NCI-H510A (cell line): Measurements from ENCODE around the gene COL9A3.

Experiments used
- DNase-seq: peaks from one replicate; lab custom pipeline; 2025; lab: John Stamatoyannopoulos, UW

Gene COL9A3

DNA sequence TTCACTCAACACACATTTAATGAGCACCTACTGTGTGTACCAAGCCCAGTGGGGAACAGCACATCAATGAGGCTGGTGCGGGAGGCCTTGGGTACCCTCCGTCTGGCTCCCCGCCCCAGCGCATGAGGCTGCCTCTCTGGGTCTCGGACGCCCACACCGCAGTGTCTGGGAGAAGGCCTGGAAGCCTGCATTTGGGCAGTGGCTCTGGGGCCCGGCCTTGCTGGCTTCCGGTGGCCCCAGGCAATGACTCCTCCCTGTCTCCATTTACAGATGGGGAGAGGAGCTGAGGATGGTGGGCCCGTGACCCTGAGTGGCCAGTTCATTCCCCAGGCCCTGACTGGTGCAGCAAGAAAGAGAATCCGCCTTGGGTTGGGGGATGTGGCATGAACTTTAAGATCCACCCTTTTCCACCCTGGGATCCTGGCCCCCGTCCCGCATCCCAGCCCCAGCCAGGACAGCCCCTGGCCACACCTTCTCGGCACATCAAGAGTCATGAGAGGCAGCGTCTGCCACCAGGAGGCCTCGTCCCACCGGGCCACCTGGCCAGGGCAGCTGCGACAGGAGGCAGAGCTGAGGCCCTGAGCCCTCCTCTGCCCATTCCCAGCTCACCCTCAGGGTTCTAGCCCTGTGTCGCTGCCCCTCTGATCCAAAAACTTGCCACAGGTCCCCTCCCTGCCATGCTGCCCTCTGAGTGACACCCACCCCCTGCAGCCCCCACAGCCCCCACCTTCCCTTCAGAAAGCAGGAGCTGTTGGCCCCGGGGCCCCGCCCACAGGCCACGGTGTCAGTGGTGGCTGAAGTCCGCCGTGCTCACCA lies 38.0 kb upstream of the COL9A3 start:
- no peak for DNase-seq

GRCh38 chr20:62779417-62779685 lies 37.5 kb upstream of the COL9A3 start:
- DNase-seq: no peak

GRCh38 chr20:62780204-62780603 lies 36.6 kb upstream of the COL9A3 start:
- DNase-seq: no peak

DNA sequence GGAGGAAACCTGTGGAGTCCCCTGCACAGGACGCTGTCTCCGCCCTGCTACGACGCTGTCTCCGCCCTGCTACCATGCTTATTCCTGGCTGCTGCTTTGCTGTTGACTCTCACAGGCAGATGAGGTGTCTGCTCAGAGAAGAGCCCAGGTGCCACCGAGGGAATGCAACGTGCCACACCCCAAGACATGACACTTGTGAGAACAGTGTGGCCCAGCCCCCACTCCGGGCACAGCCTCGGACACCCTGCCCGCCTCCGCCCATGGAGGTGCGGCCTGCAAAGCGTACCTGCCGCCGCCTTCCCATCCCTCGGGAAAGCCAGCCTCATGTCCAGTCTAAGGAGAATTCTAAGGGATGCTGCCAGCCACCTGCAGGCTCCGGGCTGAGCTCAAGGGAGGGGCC lies 36.2 kb upstream of the COL9A3 start:
- no peak for DNase-seq

DNA sequence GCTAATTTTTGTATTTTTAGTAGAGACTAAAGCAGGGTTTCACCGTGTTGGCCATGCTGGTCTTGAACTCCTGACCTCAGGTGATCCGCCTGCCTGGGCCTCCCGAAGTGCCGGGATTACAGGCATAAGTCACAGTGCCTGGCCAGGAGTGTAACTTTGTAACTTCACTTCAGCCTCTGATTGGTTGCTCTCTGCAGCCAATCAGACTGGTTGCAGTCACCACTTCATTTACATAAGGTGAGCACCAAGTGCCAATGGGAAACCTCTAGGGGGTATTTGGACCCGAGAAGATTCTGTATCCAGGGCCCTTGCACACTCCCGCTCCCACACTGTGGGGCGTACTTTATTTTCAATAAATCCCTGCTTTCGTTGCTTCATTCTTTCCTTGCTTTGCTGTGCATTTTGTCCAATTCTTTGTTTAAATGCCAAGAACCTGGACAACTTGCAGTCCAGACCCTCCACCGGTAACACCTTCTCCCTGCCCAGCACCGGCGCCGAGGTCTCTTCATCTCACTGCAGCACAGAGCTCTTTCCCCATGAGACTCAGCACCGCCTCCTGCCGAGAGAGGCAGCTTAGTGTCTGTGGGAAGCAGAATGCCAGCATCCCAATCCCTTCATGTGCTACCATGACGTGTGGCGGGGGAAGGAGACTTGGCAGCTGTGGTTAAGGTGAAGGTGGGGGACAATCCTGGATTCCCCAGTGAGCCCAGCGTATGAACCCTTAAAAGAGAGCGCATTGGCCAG lies 34.5 kb upstream of the COL9A3 start:
- no peak for DNase-seq

DNA sequence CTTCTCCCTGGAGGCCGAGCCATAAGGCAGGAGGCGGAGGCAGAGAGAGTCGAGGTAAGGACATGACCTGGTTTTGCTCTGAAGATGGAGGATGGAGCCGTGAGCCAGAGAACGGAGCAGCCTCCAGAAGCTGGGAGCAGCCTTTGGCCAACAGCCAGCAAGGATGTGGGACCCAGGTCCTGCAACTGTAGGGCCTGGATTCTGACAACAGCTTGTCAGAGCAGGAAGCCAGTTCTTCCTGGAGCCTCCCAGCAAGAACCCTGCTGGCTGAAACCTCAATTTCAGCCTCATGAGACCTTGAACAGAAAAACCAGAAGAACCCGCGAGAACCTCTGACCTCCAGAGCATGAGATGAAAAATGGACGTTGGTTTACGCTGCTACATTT lies 34.0 kb upstream of the COL9A3 start:
- DNase-seq: no peak

DNA sequence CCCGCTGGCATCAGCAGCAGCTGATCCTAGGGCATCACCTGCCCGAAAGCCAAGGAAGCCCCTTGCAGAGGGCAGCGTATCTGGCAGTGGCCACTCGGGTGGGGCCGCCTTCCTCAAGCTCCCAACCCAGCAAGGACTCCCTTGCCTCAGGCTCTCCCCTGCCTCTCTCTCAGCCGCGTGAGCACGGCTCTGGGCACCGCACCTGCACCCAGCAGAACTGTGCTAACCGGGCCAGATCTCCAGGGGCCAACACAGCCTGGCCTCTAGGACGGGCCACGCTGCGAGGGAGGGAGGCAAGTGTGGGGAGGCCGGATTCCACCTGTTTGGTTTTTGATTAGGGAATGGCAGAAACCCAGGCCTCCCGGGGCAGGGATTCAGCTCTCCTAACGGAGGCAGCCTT lies 32.4 kb upstream of the COL9A3 start:
- no peak for DNase-seq

DNA sequence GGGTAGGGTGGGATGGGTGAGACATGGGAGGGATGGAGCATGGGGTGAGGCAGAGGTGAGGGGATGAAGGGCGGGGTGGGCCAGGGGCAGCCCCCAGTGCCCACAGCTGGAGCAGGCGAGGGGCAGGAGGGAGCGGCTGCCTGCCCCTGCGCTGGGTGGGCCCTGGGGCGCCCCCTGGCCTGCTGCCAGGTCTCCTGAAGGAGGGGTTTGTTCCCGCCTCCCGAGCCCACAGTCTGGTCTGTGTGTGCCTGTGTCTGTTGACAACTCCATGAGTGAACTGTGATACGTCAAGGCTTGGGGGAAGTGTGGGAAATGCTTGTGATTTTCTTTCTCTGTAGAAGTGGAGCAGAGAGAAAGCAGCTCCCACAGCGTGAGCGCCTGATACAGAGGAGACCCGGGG lies 31.5 kb upstream of the COL9A3 start:
- DNase-seq: no peak

DNA sequence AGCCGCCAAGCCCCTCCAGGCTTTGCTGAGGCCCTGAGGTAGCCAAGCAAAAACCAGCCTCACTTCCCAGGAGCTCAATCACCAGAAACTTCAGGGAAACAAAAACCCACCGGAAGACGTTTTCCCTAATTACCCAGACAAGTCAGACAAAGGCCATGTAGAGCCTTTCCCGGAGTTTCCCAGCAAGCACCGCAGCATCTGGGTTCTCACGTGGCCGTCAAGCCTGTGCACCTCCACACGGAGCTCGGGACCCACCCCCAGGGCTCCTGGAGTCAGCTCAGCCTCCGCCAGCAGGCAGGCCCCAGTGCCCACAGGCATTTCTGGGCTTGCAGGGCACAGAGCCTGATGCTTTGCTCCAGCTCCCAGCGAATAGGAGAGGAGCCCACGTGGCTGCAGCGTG lies 30.7 kb upstream of the COL9A3 start:
- no peak for DNase-seq

- DNase-seq: no peak
Observed at GRCh38 chr20:62787321-62787720, 29.5 kb upstream of the COL9A3 start.

GRCh38 chr20:62787866-62788265 lies 29.0 kb upstream of the COL9A3 start:
- no peak for DNase-seq

DNA sequence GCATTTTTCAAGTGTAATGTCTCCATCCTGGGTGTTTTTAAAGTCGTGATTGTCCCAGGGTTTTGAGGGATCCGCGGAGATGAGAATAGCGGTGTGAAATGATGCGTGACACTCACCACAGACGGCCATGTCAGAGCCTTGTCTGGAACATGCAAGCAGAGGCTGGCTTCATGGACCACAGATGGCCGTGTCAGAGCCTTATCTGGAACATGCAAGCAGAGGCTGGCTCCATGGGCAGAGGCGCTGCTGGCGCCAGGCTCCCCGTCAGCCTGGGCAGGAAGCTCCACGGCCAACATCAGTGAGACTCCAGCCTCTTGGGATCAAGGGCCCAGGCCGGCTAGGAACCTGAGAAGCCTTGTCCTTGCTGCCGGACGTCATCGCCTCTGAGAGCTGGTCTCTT lies 28.2 kb upstream of the COL9A3 start:
- no peak for DNase-seq

GRCh38 chr20:62790075-62790474 lies 26.8 kb upstream of the COL9A3 start:
- no peak for DNase-seq

- peak; percentile 37 for DNase-seq
Observed at GRCh38 chr20:62791301-62792181, 25.3 kb upstream of the COL9A3 start.

- DNase-seq: no peak
Observed at GRCh38 chr20:62792182-62792939, 24.5 kb upstream of the COL9A3 start.

DNA sequence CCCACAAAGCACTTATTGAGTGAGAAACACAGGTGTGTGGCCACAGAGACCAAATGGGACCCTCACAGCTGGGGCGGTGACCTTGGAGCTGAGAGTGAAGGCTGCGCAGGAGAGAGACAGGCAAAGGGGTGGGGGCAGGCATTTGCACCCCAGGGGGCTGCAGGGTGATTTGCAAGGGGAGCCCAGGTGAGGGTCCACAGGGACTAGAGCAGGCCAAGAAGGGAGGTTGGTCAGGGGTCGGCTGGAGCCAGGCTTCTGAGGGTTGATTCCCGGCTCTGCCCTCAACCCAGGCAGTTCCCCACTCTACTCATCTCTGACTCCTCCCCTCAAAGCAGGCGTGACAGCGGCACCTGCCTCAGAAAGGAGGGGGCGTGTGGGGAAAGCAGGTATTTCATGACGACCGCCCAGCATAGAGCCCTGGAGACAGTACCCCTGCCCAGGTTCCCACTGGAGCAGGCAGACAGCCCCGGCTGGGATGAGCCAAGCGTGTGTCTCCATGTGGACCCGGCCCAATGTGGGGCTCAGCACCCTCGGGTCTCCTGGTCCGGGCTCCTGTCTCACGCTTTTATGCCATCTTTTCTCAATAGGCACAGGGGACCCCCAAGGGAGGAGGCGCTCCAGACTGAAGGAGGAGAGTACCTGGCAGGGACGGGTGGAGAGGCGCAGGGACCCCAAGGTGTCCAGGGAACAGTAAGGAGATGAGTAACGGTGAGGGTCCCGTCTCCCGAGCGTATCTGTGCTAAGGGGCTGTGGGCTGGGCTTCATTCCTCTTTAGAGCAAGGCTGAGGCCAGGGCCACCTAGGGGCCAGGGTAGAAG lies 23.7 kb upstream of the COL9A3 start:
- DNase-seq: no peak

GRCh38 chr20:62793757-62794006 lies 23.2 kb upstream of the COL9A3 start:
- DNase-seq: no peak

DNA sequence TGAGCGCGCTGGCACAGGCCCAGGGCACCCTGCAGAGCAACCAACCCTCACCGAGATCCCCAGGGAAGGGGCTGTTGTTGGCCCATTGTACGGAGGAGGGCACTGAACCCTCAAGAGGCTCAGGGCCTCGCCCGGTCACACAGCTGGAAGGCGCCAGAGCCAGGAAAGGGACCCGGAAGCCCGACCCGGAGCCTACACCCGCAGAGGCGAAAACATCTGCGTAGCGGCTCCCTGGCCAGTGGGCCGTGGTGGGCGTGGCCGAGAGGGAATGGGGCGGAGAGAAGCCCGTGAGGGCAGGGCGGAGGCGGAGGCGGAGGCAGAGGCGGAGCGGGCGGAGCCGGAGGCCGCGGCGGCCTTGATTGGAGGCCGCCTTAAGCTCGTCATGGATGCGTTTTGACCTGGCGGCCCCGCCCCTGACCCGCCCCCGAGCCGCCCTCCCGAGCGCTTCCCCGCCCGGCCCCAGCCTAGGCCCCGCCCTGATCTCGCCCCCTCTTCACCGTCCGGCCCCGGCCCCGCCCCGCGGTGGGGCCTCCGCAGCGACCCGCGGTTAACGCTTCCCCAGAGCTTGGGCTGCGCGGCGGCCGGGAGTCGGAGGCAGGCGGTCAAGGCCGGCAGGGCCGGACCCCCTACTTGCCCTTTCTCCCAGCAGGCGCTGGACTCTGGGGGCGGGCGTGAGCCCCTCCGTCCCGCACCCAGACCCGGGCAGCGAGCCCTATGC lies 22.7 kb upstream of the COL9A3 start:
- DNase-seq: peak; percentile 83

DNA sequence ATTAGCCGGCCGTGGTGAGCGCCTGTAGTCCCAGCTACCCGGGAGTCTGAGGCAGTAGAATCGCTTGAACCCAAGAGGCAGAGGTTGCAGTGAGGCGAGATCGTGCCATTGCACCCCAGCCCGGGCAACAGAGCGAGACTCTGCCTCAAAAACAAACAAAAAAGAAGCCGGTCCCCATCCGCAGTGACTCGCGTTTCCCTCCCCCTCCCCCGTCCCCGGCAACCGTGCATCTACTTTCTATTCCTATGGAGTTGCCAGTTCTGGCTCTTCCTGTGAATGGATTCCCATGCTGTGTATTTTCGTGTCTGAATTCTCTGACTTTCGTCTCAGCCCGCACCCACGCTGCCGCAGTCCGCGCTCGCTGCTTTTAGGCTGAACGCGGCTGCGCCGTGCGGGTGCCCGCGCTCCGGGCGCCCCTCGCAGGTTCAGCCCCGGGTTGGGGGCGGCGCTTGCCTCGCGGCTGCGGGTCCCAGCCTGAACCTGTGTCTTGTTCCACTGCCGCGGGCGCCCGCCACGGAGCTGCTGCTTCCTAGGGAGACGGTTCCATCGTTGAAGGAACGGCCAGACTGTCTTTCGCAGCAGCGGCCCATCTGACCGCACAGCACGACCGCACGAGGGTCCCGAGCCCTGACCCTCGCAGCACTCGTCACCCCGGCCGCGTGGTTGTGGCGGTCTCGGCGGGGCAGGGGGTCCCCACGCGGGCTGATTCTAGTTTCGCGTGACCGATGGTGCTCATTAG lies 21.7 kb upstream of the COL9A3 start:
- peak; percentile 36 for DNase-seq
